EH (cell line): ENCODE measurements around the gene CMYA5.
"Not testable (repeated sequence)": the region's sequence is repeated elsewhere in the genome, so short reads cannot be mapped to it uniquely, and the experiment has no call there.

ENCODE experiments used
- DNase-seq: peaks from one replicate; pipeline ENCODE4 v3.0.0-alpha.2; 2015; ENCODE audit warnings: low read depth

The CMYA5 gene

GRCh38 chr5:79689541-79690466, at the start of gene CMYA5:
Gene CMYA5 (plus strand): TSS chr5:79689836. CDS start chr5:79689908, 72 bp downstream.
- DNase-seq, result peak; percentile 34

GRCh38 chr5:79640571-79641055, 49.0 kb upstream of the CMYA5 start:
- peak; percentile 6 for DNase-seq

GRCh38 chr5:79641414-79641813, 48.2 kb upstream of the CMYA5 start:
- no peak for DNase-seq

- DNase-seq, result peak; percentile 52
Measured at GRCh38 chr5:79642210-79642609, 47.4 kb upstream of the CMYA5 start.

GRCh38 chr5:79653843-79654242, 35.8 kb upstream of the CMYA5 start:
- DNase-seq, result no peak

GRCh38 chr5:79663212-79663611, 26.4 kb upstream of the CMYA5 start:
- no peak for DNase-seq

- DNase-seq, result no peak
Measured at GRCh38 chr5:79666758-79667157, 22.9 kb upstream of the CMYA5 start.

GRCh38 chr5:79672392-79672791, 17.2 kb upstream of the CMYA5 start:
- DNase-seq, result no peak

GRCh38 chr5:79676354-79676753, 13.3 kb upstream of the CMYA5 start:
- peak; percentile 14 for DNase-seq

GRCh38 chr5:79682102-79682501, 7.5 kb upstream of the CMYA5 start:
- not testable (repeated sequence) for DNase-seq

GRCh38 chr5:79684782-79685181, 4.9 kb upstream of the CMYA5 start:
- no peak for DNase-seq

GRCh38 chr5:79685627-79686026, 4.0 kb upstream of the CMYA5 start:
- DNase-seq, result peak; percentile 17

GRCh38 chr5:79686799-79687198, 2.8 kb upstream of the CMYA5 start:
- peak; percentile 42 for DNase-seq

GRCh38 chr5:79687889-79688288, 1.7 kb upstream of the CMYA5 start:
- no peak for DNase-seq

GRCh38 chr5:79691007-79691406, 1.4 kb downstream of the CMYA5 start:
- no peak for DNase-seq

- DNase-seq, result no peak
Measured at GRCh38 chr5:79692596-79692995, 3.0 kb downstream of the CMYA5 start.

- no peak for DNase-seq
Measured at GRCh38 chr5:79694183-79694582, 4.5 kb downstream of the CMYA5 start.

- DNase-seq, result no peak
Measured at GRCh38 chr5:79694652-79695051, 5.0 kb downstream of the CMYA5 start.

GRCh38 chr5:79695526-79695925, 5.9 kb downstream of the CMYA5 start:
- DNase-seq, result no peak

- peak; percentile 53 for DNase-seq
Measured at GRCh38 chr5:79697222-79698170, 7.9 kb downstream of the CMYA5 start.

- no peak for DNase-seq
Measured at GRCh38 chr5:79699763-79700400, 10.2 kb downstream of the CMYA5 start.
